ENCODE results near the gene SEC14L6.

Gene SEC14L6

DNA sequence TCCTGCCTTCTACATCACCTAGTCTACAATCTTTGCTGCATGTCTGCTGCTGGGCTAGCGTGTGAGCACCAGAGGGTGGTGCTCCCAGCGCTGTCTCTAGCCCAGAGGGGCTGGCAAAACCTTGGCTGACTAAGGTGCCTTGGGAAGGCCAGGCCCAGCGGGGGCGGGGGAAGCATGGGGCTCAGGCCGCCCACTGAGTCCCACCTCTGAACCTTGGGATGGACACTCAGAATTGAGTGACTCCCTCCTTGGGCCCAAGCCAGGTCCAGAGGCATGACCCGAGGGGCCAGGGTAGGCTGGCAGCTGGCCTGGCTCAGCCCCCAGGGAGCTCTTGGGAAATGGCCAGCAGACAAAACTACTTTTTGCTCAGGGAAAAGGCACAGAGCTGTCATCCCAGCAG is 35.5 kb upstream of the SEC14L6 start:
- WGBS, result 95% methylated on average over 6 of the region's 6 CpGs
- peaks cover 55% of the 10 kb centered on the region for H3K79me1 ChIP-seq (replicated peaks; ENCODE audit: low read length, poor library complexity, severe bottlenecking)
- H2AFZ ChIP-seq (ENCODE audit: low read depth, low read length), result no peak overlapping the region
- no peak overlapping the region for H2AK5ac ChIP-seq (ENCODE audit: low read length, severe bottlenecking)
- H3K27ac ChIP-seq (ENCODE audit: low read length, poor library complexity, severe bottlenecking), result no peak overlapping the region
- no peak overlapping the region for H2BK120ac ChIP-seq (ENCODE audit: low read depth, low read length)
- H3K9ac ChIP-seq (ENCODE audit: low read length), result peak overlapping the region; percentile 18
- no peak overlapping the region for H2BK12ac ChIP-seq (ENCODE audit: low read length in 2 of 2)
- H4K91ac ChIP-seq (ENCODE audit: low read length), result no peak overlapping the region
- H3K23ac ChIP-seq (ENCODE audit: low read length in 2 of 2), result no peak overlapping the region
- H2BK5ac ChIP-seq (ENCODE audit: low read depth, low read length, poor library complexity, severe bottlenecking), result no peak overlapping the region
- no peak overlapping the region for H3K4ac ChIP-seq (ENCODE audit: low read depth in 1 of 2, low read length in 2 of 2)
- H3K14ac ChIP-seq (ENCODE audit: low read length in 2 of 2), result no peak overlapping the region
- H3K18ac ChIP-seq (ENCODE audit: low read depth in 1 of 2, low read length in 2 of 2), result no peak overlapping the region
- peaks cover 97 to 99% of the 10 kb centered on the region in 2 experiments for H3K36me3 ChIP-seq (ENCODE audit: control insufficient read depth in 1 of 2, insufficient read depth in 2 of 2, low read depth in 1 of 2, low read length in 2 of 2)
- H2BK15ac ChIP-seq (ENCODE audit: low read depth, poor library complexity, severe bottlenecking), result no peak overlapping the region
- H4K8ac ChIP-seq (ENCODE audit: low read length), result no peak overlapping the region
- H3K4me1 ChIP-seq (ENCODE audit: control insufficient read depth, insufficient read depth, low read depth, low read length), result no peaks in the 10 kb centered on the region
- no peaks in the 10 kb centered on the region for H3K27me3 ChIP-seq (ENCODE audit: control insufficient read depth in 1 of 2, insufficient read depth in 1 of 2, low read length in 2 of 2)
- H3K4me2 ChIP-seq (ENCODE audit: low read length, poor library complexity, severe bottlenecking), result no peak overlapping the region
- H3K9me3 ChIP-seq (ENCODE audit: control insufficient read depth, low read length), result no peaks in the 10 kb centered on the region
- H3K4me3 ChIP-seq (ENCODE audit: insufficient read depth in 1 of 2, low read depth in 1 of 2, low read length in 2 of 2), result no peak overlapping the region
- no peak for DNase-seq

DNA sequence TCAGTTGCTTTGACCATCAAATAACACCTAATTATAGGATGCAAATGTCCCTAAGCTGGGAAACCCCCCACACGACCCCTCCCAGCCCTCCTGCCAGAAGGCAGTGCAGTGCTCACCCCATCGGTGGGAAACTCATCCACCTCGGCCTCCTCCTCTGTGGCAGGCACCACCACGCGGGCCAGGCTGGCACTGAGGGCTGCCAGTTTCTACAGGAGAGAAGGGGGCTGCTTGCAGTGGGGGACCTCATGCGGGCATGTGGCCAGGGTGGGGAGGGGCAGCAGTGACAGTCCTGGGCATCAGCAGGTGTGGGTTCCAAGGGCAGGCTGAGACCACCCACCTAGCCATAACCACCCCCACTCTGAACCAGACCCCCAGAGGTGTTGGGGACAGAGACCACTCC is 34.4 kb upstream of the SEC14L6 start:
- no peak for DNase-seq
- no peak overlapping the region for H3K14ac ChIP-seq (ENCODE audit: low read length in 2 of 2)
- no peak overlapping the region for H3K4me3 ChIP-seq (ENCODE audit: insufficient read depth in 1 of 2, low read depth in 1 of 2, low read length in 2 of 2)
- H3K36me3 ChIP-seq (ENCODE audit: control insufficient read depth in 1 of 2, insufficient read depth in 2 of 2, low read depth in 1 of 2, low read length in 2 of 2), result peaks cover 97 to 99% of the 10 kb centered on the region in 2 experiments
- no peak overlapping the region for H2AK5ac ChIP-seq (ENCODE audit: low read length, severe bottlenecking)
- peaks cover 47% of the 10 kb centered on the region for H3K79me1 ChIP-seq (replicated peaks; ENCODE audit: low read length, poor library complexity, severe bottlenecking)
- no peak overlapping the region for H3K4ac ChIP-seq (ENCODE audit: low read depth in 1 of 2, low read length in 2 of 2)
- no peaks in the 10 kb centered on the region for H3K9me3 ChIP-seq (ENCODE audit: control insufficient read depth, low read length)
- no peak overlapping the region for H4K8ac ChIP-seq (ENCODE audit: low read length)
- no peak overlapping the region for H3K18ac ChIP-seq (ENCODE audit: low read depth in 1 of 2, low read length in 2 of 2)
- no peak overlapping the region for H2AFZ ChIP-seq (ENCODE audit: low read depth, low read length)
- H4K91ac ChIP-seq (ENCODE audit: low read length), result no peak overlapping the region
- H3K23ac ChIP-seq (ENCODE audit: low read length in 2 of 2), result no peak overlapping the region
- no peak overlapping the region for H2BK12ac ChIP-seq (ENCODE audit: low read length in 2 of 2)
- H2BK120ac ChIP-seq (ENCODE audit: low read depth, low read length), result no peak overlapping the region
- H2BK15ac ChIP-seq (ENCODE audit: low read depth, poor library complexity, severe bottlenecking), result no peak overlapping the region
- no peak overlapping the region for H3K27ac ChIP-seq (ENCODE audit: low read length, poor library complexity, severe bottlenecking)
- H3K9ac ChIP-seq (ENCODE audit: low read length), result no peak overlapping the region
- no peaks in the 10 kb centered on the region for H3K27me3 ChIP-seq (ENCODE audit: control insufficient read depth in 1 of 2, insufficient read depth in 1 of 2, low read length in 2 of 2)
- peaks cover under 1% of the 10 kb centered on the region for H3K4me1 ChIP-seq (ENCODE audit: control insufficient read depth, insufficient read depth, low read depth, low read length)
- WGBS, result 89% methylated on average over 5 of the region's 6 CpGs
- H2BK5ac ChIP-seq (ENCODE audit: low read depth, low read length, poor library complexity, severe bottlenecking), result no peak overlapping the region
- H3K4me2 ChIP-seq (ENCODE audit: low read length, poor library complexity, severe bottlenecking), result no peak overlapping the region

DNA sequence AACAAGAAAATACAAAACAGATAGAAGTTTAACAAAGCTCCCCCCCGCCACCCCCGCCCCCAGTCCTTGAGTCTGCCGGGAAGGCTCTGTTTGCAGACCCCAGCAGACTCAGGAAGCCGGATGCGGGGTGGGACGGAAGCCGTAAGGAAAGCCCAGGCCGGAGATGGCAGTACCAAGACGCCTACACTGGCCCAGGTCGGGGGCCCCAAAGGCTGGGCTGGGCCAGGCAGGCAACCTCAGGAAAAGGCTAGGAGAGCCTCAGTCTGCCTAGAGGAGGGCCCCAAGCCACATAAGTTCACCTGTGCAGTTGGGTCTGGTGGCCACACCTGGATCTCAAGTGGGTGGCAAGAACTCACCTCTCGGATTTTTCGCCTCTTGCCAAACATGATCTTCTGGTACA is 31.9 kb upstream of the SEC14L6 start:
- H2BK12ac ChIP-seq (ENCODE audit: low read length in 2 of 2), result no peak overlapping the region
- H3K27me3 ChIP-seq (ENCODE audit: control insufficient read depth in 1 of 2, insufficient read depth in 1 of 2, low read length in 2 of 2), result peaks cover 0 to 10% of the 10 kb centered on the region in 2 experiments
- H4K8ac ChIP-seq (ENCODE audit: low read length), result no peak overlapping the region
- no peak overlapping the region for H3K4me2 ChIP-seq (ENCODE audit: low read length, poor library complexity, severe bottlenecking)
- peaks cover 28% of the 10 kb centered on the region for H3K79me1 ChIP-seq (replicated peaks; ENCODE audit: low read length, poor library complexity, severe bottlenecking)
- H2BK5ac ChIP-seq (ENCODE audit: low read depth, low read length, poor library complexity, severe bottlenecking), result no peak overlapping the region
- H3K23ac ChIP-seq (ENCODE audit: low read length in 2 of 2), result no peak overlapping the region
- H3K14ac ChIP-seq (ENCODE audit: low read length in 2 of 2), result no peak overlapping the region
- no peak overlapping the region for H3K18ac ChIP-seq (ENCODE audit: low read depth in 1 of 2, low read length in 2 of 2)
- no peak overlapping the region for H2AFZ ChIP-seq (ENCODE audit: low read depth, low read length)
- H3K9ac ChIP-seq (ENCODE audit: low read length), result no peak overlapping the region
- no peak overlapping the region for H2AK5ac ChIP-seq (ENCODE audit: low read length, severe bottlenecking)
- no peak overlapping the region for H3K4ac ChIP-seq (ENCODE audit: low read depth in 1 of 2, low read length in 2 of 2)
- H3K27ac ChIP-seq (ENCODE audit: low read length, poor library complexity, severe bottlenecking), result no peak overlapping the region
- H3K4me1 ChIP-seq (ENCODE audit: control insufficient read depth, insufficient read depth, low read depth, low read length), result peaks cover 21% of the 10 kb centered on the region
- H3K36me3 ChIP-seq (ENCODE audit: control insufficient read depth in 1 of 2, insufficient read depth in 2 of 2, low read depth in 1 of 2, low read length in 2 of 2), result peaks cover 84 to 85% of the 10 kb centered on the region in 2 experiments
- 95% methylated on average over 12 of the region's 12 CpGs for WGBS
- H3K9me3 ChIP-seq (ENCODE audit: control insufficient read depth, low read length), result no peaks in the 10 kb centered on the region
- no peak overlapping the region for H4K91ac ChIP-seq (ENCODE audit: low read length)
- DNase-seq, result no peak
- H2BK15ac ChIP-seq (ENCODE audit: low read depth, poor library complexity, severe bottlenecking), result no peak overlapping the region
- no peak overlapping the region for H2BK120ac ChIP-seq (ENCODE audit: low read depth, low read length)
- H3K4me3 ChIP-seq (ENCODE audit: insufficient read depth in 1 of 2, low read depth in 1 of 2, low read length in 2 of 2), result no peak overlapping the region

DNA sequence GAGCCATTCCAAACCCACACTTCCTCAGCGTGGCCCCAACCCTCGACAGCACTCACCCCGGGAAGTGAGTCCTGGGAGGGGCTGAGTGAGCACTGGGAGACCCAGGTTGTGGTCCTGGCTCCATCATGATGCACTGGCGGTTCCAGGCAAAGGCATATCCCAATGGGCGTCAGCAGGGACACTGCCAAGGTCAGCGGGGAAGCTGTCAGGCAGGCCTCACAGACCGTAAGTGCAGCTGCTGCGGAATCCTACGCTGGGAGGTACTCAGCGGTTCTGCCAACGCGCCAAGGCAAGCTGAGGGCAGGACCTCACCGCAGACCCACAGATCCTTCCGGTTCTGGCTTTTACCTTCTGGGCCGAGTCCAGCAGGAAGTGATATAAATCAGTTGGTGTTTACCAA is 29.3 kb upstream of the SEC14L6 start:
- H3K79me1 ChIP-seq (replicated peaks; ENCODE audit: low read length, poor library complexity, severe bottlenecking), result peaks cover 13% of the 10 kb centered on the region
- H3K14ac ChIP-seq (ENCODE audit: low read length in 2 of 2), result no peak overlapping the region
- no peak overlapping the region for H3K9ac ChIP-seq (ENCODE audit: low read length)
- WGBS, result 97% methylated on average over 13 of the region's 15 CpGs
- no peak overlapping the region for H2BK15ac ChIP-seq (ENCODE audit: low read depth, poor library complexity, severe bottlenecking)
- peak overlapping the region; percentile 65 for H3K27ac ChIP-seq (ENCODE audit: low read length, poor library complexity, severe bottlenecking)
- peak overlapping the region; percentile 14 for H2AK5ac ChIP-seq (ENCODE audit: low read length, severe bottlenecking)
- H2AFZ ChIP-seq (ENCODE audit: low read depth, low read length), result no peak overlapping the region
- H3K27me3 ChIP-seq (ENCODE audit: control insufficient read depth in 1 of 2, insufficient read depth in 1 of 2, low read length in 2 of 2), result peaks cover 0 to 33% of the 10 kb centered on the region in 2 experiments
- DNase-seq, result no peak
- H2BK120ac ChIP-seq (ENCODE audit: low read depth, low read length), result no peak overlapping the region
- H3K18ac ChIP-seq (ENCODE audit: low read depth in 1 of 2, low read length in 2 of 2), result no peak overlapping the region
- H3K4me2 ChIP-seq (ENCODE audit: low read length, poor library complexity, severe bottlenecking), result no peak overlapping the region
- H3K9me3 ChIP-seq (ENCODE audit: control insufficient read depth, low read length), result no peaks in the 10 kb centered on the region
- no peak overlapping the region for H3K23ac ChIP-seq (ENCODE audit: low read length in 2 of 2)
- H3K4ac ChIP-seq (ENCODE audit: low read depth in 1 of 2, low read length in 2 of 2), result no peak overlapping the region
- H4K91ac ChIP-seq (ENCODE audit: low read length), result no peak overlapping the region
- peaks cover 57 to 59% of the 10 kb centered on the region in 2 experiments for H3K36me3 ChIP-seq (ENCODE audit: control insufficient read depth in 1 of 2, insufficient read depth in 2 of 2, low read depth in 1 of 2, low read length in 2 of 2)
- H3K4me3 ChIP-seq (ENCODE audit: insufficient read depth in 1 of 2, low read depth in 1 of 2, low read length in 2 of 2), result no peak overlapping the region
- H3K4me1 ChIP-seq (ENCODE audit: control insufficient read depth, insufficient read depth, low read depth, low read length), result peaks cover 41% of the 10 kb centered on the region
- H2BK5ac ChIP-seq (ENCODE audit: low read depth, low read length, poor library complexity, severe bottlenecking), result peak overlapping the region; percentile 25
- H4K8ac ChIP-seq (ENCODE audit: low read length), result no peak overlapping the region
- H2BK12ac ChIP-seq (ENCODE audit: low read length in 2 of 2), result no peak overlapping the region
